Naive thymus-derived CD4-positive, alpha-beta T cell (primary cell): Measurements from ENCODE around the gene ZNF354B. TPM values are rescaled to one million over a fixed set of nuclear protein-coding genes. Genes with fewer than 3 reads are reported as not detected.
A peak's percentile ranks its signal among the peaks of the same experiment; 100 is the strongest.
"Not testable (repeated sequence)": the region's sequence is repeated elsewhere in the genome, so short reads cannot be mapped to it uniquely, and the experiment has no call there.

ENCODE experiments used
- ATAC-seq: fragments of 150-1000 bp; cut with Tn5 transposase; 2 replicates; pipeline ENCODE4 v1.10.0; 2021; ENCODE audit warnings: mild to moderate bottlenecking, moderate library complexity
- CTCF ChIA-PET: fragments of 350-600 bp; sonication (Branson Sonifier 250); formaldehyde crosslinking; loops from one replicate; lab custom pipeline; 2021; ENCODE audit warnings: antibody characterized with exemption; lab: Charles Lee
- POLR2A ChIA-PET: fragments of 350-600 bp; sonication (Branson Sonifier 250); formaldehyde crosslinking; loops from one replicate; lab custom pipeline; 2021; ENCODE audit warnings: antibody characterized with exemption, inconsistent platforms; lab: Charles Lee
- DNase-seq, 9 donors: peaks; one replicate each; pipeline versions ENCODE4 v3.0.0 to v3.0.0-alpha.2; 2020 to 2022; ENCODE audit warnings: mixed read lengths in 1 of 9
- H3K27ac ChIP-seq: one replicate; pipeline ENCODE4 v1.7.0; 2013; ENCODE audit warnings: mild to moderate bottlenecking, low read depth, low read length, moderate library complexity
- H3K27me3 ChIP-seq, 2 donors: one replicate each; pipeline ENCODE4 v1.7.0; 2013; ENCODE audit warnings: low read length in 2 of 2, mild to moderate bottlenecking in 2 of 2, moderate library complexity in 2 of 2; ENCODE audit not compliant: control insufficient read depth in 2 of 2, insufficient read depth in 2 of 2
- H3K36me3 ChIP-seq, 3 experiments: 1 replicate in 2 of 3; 2 replicates in 1 of 3; pipeline ENCODE4 v1.7.0; 2013; ENCODE audit warnings: low read length in 3 of 3, mild to moderate bottlenecking in 3 of 3, moderate library complexity in 1 of 3; ENCODE audit not compliant: insufficient read depth in 3 of 3, control insufficient read depth in 2 of 3
- H3K4me1 ChIP-seq, 2 donors: one replicate each; pipeline ENCODE4 v1.7.0; 2013; ENCODE audit warnings: low read length in 2 of 2, mild to moderate bottlenecking in 2 of 2, moderate library complexity in 1 of 2; ENCODE audit not compliant: control insufficient read depth in 2 of 2, insufficient read depth in 2 of 2
- H3K4me3 ChIP-seq: 2 replicates; pipeline ENCODE4 v1.7.0; 2013; ENCODE audit warnings: mild to moderate bottlenecking, low read length
- H3K9me3 ChIP-seq, 3 experiments: 1 replicate in 2 of 3; 2 replicates in 1 of 3; pipeline ENCODE4 v1.7.0; 2013; ENCODE audit warnings: low read length in 3 of 3; ENCODE audit not compliant: control insufficient read depth in 2 of 3
- H3K27ac Mint-ChIP-seq, 9 donors: one replicate each; pipeline ENCODE4 v1.8.0; 2020 to 2022; ENCODE audit warnings: mixed read lengths in 9 of 9, mild to moderate bottlenecking in 8 of 9, moderate library complexity in 5 of 9, inconsistent platforms in 2 of 9
- H3K27me3 Mint-ChIP-seq, 5 donors: one replicate each; pipeline ENCODE4 v1.8.0; 2021 to 2022; ENCODE audit warnings: mixed read lengths in 5 of 5, mild to moderate bottlenecking in 1 of 5
- H3K36me3 Mint-ChIP-seq, 5 donors: one replicate each; pipeline ENCODE4 v1.8.0; 2020 to 2022; ENCODE audit warnings: mixed read lengths in 5 of 5, mild to moderate bottlenecking in 3 of 5, inconsistent platforms in 1 of 5
- H3K4me1 Mint-ChIP-seq, 7 donors: one replicate each; pipeline ENCODE4 v1.8.0; 2020 to 2022; ENCODE audit warnings: mixed read lengths in 7 of 7, mild to moderate bottlenecking in 3 of 7, inconsistent platforms in 1 of 7
- H3K4me3 Mint-ChIP-seq, 10 donors: one replicate each; pipeline ENCODE4 v1.8.0; 2020 to 2022; ENCODE audit warnings: mild to moderate bottlenecking in 10 of 10, mixed read lengths in 10 of 10, moderate library complexity in 6 of 10, inconsistent platforms in 2 of 10
- H3K9me3 Mint-ChIP-seq, 11 donors: one replicate each; pipeline ENCODE4 v1.8.0; 2020 to 2022; ENCODE audit warnings: mixed read lengths in 11 of 11, mild to moderate bottlenecking in 4 of 11, inconsistent platforms in 1 of 11, moderate library complexity in 1 of 11
- intact Hi-C, 2 donors: fragments of 100-400 bp; cut with micrococcal nuclease; formaldehyde crosslinking; loops; one replicate each; pipeline ENCODE4 v1.15.1; 2023
- polyA plus RNA-seq, 2 donors: library from polyadenylated mRNA; unstranded; fragments of 300-500 nt; fragmentation: Illumina TruSeq; gene quantifications; one replicate each; pipeline ENCODE4 v1.2.3, GENCODE V29; 2021
- total RNA-seq, 6 experiments: library from RNA in 5 of 6; stranded (reverse) in 5 of 6; gene quantifications; 1 replicate in 5 of 6; 2 replicates in 1 of 6; pipeline ENCODE4 v1.2.3 and lab custom pipeline; 2021 to 2026

ZNF354B gene
- total and polyA plus RNA-seq, 7 experiments from 2014 or later: 5.8 to 36.7 (median 13.4) TPM

GRCh38 chr5:178869577-178869976, 9.8 kb downstream of the ZNF354B start:
- H3K4me3 Mint-ChIP-seq: no peak overlapping the region
- intact Hi-C loops: no loop called here
- ATAC-seq: no peak

DNA sequence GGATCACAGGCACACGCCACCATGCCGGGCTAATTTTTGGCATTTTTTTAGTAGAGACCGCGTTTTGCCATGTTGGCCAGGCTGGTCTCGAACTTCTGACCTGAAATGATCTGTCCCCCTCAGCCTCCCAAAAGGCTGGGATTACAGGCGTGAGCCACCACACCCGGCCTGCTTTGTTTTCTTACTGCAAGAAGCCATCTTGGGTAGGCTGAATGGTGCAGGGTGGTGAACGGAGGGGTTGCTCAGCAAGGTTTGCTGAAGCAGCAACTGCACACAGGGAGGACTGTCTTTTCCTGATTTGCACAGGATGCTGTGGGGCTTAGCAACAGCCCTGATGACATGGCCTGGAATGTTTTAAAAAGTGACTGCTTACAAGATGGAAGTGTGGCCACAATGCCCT, 10.7 kb downstream of the ZNF354B start:
- Mint-ChIP-seq H3K36me3 (peaks cover 69 to 99% (median 97%) of the 10 kb centered on the region in 5 donors), H3K27me3 (no peaks in the 10 kb centered on the region), H3K4me1 (peaks cover 0 to 8% (median 6%) of the 10 kb centered on the region in 7 donors), H3K4me3 (no peak overlapping the region), H3K27ac (no peak overlapping the region), H3K9me3 (peaks cover 16 to 81% (median 58%) of the 10 kb centered on the region in 11 donors)
- Histone ChIP-seq H3K4me3 (no peak overlapping the region), H3K36me3 (peaks cover 7 to 93% (median 9%) of the 10 kb centered on the region in 3 experiments), H3K9me3 (peaks cover 0 to 47% (median 6%) of the 10 kb centered on the region in 3 experiments), H3K27ac (no peak overlapping the region), H3K27me3 (no peaks in the 10 kb centered on the region), H3K4me1 (no peaks in the 10 kb centered on the region)
- POLR2A ChIA-PET: no interaction called here
- no peak for DNase-seq
- intact Hi-C loops: no loop called here
- no peak for ATAC-seq
- CTCF ChIA-PET: no interaction called here

More at GRCh38 chr5:178869577-178869976, 9.8 kb downstream of the ZNF354B start:
- H3K27ac Mint-ChIP-seq: no peak overlapping the region
- ChIA-PET POLR2A (no interaction called here), CTCF (no interaction called here)
- Histone ChIP-seq H3K27me3 (no peaks in the 10 kb centered on the region), H3K27ac (no peak overlapping the region), H3K4me3 (no peak overlapping the region), H3K36me3 (peaks cover 3 to 90% (median 4%) of the 10 kb centered on the region in 3 experiments), H3K4me1 (no peaks in the 10 kb centered on the region), H3K9me3 (peaks cover 0 to 39% (median 6%) of the 10 kb centered on the region in 3 experiments)
- peaks cover 0 to 8% (median 6%) of the 10 kb centered on the region in 7 donors for H3K4me1 Mint-ChIP-seq
- H3K27me3 Mint-ChIP-seq: no peaks in the 10 kb centered on the region
- no peak for DNase-seq
- H3K9me3 Mint-ChIP-seq: peaks cover 15 to 72% (median 50%) of the 10 kb centered on the region in 11 donors
- H3K36me3 Mint-ChIP-seq: peaks cover 61 to 99% (median 95%) of the 10 kb centered on the region in 5 donors

GRCh38 chr5:178872302-178872701, 12.5 kb downstream of the ZNF354B start:
- Histone ChIP-seq H3K27ac (no peak overlapping the region), H3K4me1 (no peaks in the 10 kb centered on the region), H3K9me3 (peaks cover 0 to 66% (median 6%) of the 10 kb centered on the region in 3 experiments), H3K4me3 (no peak overlapping the region), H3K36me3 (peaks cover 7 to 93% (median 13%) of the 10 kb centered on the region in 3 experiments), H3K27me3 (no peaks in the 10 kb centered on the region)
- DNase-seq (no peak), ATAC-seq (no peak)
- ChIA-PET CTCF (no interaction called here), POLR2A (no interaction called here)
- Mint-ChIP-seq H3K36me3 (peaks cover 75 to 99% (median 97%) of the 10 kb centered on the region in 5 donors), H3K27me3 (no peaks in the 10 kb centered on the region), H3K4me3 (peak overlapping the region in 1 of 10 donors; percentile 0), H3K4me1 (peaks cover 0 to 8% (median 6%) of the 10 kb centered on the region in 7 donors), H3K27ac (no peak overlapping the region), H3K9me3 (peaks cover 22 to 92% (median 71%) of the 10 kb centered on the region in 11 donors)
- intact Hi-C loops: no loop called here

DNA sequence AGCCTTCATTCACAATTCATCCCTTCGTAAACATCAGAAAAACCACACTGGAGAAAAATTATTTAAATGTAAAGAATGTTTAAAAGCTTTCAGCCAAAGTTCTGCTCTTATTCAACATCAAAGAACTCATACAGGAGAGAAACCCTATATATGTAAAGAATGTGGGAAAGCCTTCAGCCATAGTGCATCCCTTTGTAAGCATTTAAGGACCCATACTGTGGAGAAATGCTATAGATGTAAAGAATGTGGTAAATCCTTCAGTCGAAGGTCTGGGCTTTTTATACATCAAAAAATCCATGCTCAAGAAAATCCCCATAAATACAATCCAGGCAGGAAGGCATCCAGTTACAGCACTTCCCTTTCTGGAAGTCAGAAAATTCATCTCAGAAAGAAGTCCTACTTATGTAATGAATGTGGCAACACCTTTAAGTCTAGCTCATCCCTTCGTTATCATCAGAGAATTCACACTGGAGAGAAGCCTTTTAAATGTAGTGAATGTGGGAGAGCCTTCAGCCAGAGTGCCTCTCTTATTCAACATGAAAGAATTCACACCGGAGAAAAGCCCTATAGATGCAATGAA, 23.5 kb downstream of the ZNF354B start:
- Mint-ChIP-seq H3K9me3 (peaks cover 13 to 97% (median 67%) of the 10 kb centered on the region in 11 donors), H3K36me3 (peaks cover 40 to 89% (median 81%) of the 10 kb centered on the region in 5 donors)
- H3K27ac Mint-ChIP-seq, H3K4me3 Mint-ChIP-seq, intact Hi-C loops, H3K27me3 ChIP-seq, H3K27me3 Mint-ChIP-seq, H3K27ac ChIP-seq, H3K4me1 ChIP-seq, DNase-seq, H3K4me1 Mint-ChIP-seq, ATAC-seq, POLR2A ChIA-PET, H3K4me3 ChIP-seq, CTCF ChIA-PET: not testable (repeated sequence)
- peaks cover 12 to 88% (median 30%) of the 10 kb centered on the region in 3 experiments for H3K36me3 ChIP-seq
- H3K9me3 ChIP-seq: peaks cover 3 to 81% (median 35%) of the 10 kb centered on the region in 3 experiments

GRCh38 chr5:178883815-178884430, 24.2 kb downstream of the ZNF354B start:
- Mint-ChIP-seq H3K9me3 (peaks cover 13 to 97% (median 70%) of the 10 kb centered on the region in 11 donors), H3K4me3 (no peak overlapping the region), H3K4me1 (no peaks in the 10 kb centered on the region), H3K27ac (no peak overlapping the region), H3K36me3 (peaks cover 43 to 90% (median 82%) of the 10 kb centered on the region in 5 donors), H3K27me3 (no peaks in the 10 kb centered on the region)
- no peak overlapping the region for H3K27ac ChIP-seq
- CTCF ChIA-PET: no interaction called here
- no peak for ATAC-seq
- peaks cover 12 to 85% (median 30%) of the 10 kb centered on the region in 3 experiments for H3K36me3 ChIP-seq
- POLR2A ChIA-PET: no interaction called here
- no peak overlapping the region for H3K4me3 ChIP-seq
- no peaks in the 10 kb centered on the region for H3K4me1 ChIP-seq
- H3K27me3 ChIP-seq: no peaks in the 10 kb centered on the region
- DNase-seq: no peak
- peaks cover 7 to 86% (median 35%) of the 10 kb centered on the region in 3 experiments for H3K9me3 ChIP-seq
- intact Hi-C loops: no loop called here

- ChIA-PET POLR2A (interaction anchor here (1.1 to 2.3 kb wide), 2 partner anchors 36 to 164 kb away, joined by 4 to 9 read pairs; partner anchors contain the start of genes ZNF354B and ZNF354C), CTCF (interaction anchor here (0.6 kb wide), 1 partner anchor 164 kb away, joined by 3 read pairs; no protein-coding TSS in a partner anchor)
- peak in 8 of 9 donors; percentile 4 to 26 (median 12) for DNase-seq
- ATAC-seq: peak; percentile 75
- no peaks in the 10 kb centered on the region for H3K4me1 ChIP-seq
- peaks cover 0 to 12% (median 0%) of the 10 kb centered on the region in 3 experiments for H3K9me3 ChIP-seq
- intact Hi-C loops: loop anchor here in 1 of 2 donors (1.0 kb wide), 4 partner anchors 37 to 166 kb away; partner anchors contain the start of genes ZNF354A, ZNF354B, ZNF354C and ZNF879
- peaks cover 0 to 7% (median 5%) of the 10 kb centered on the region in 5 donors for H3K27me3 Mint-ChIP-seq
- peak within 1 kb of the TSS; percentile 47 for H3K4me3 ChIP-seq
- peaks cover 0 to 42% (median 20%) of the 10 kb centered on the region in 5 donors for H3K36me3 Mint-ChIP-seq
- H3K4me3 Mint-ChIP-seq: peak within 1 kb of the TSS; percentile 59 to 93 (median 88)
- H3K27ac ChIP-seq: peak within 1 kb of the TSS; percentile 46
- H3K9me3 Mint-ChIP-seq: peaks cover 0 to 59% (median 20%) of the 10 kb centered on the region in 11 donors
- H3K27ac Mint-ChIP-seq: peak within 1 kb of the TSS in 7 of 9 donors; percentile 32 to 67 (median 56)
- H3K27me3 ChIP-seq: no peaks in the 10 kb centered on the region
- peaks cover 0 to 12% (median 6%) of the 10 kb centered on the region in 7 donors for H3K4me1 Mint-ChIP-seq
- no peaks in the 10 kb centered on the region for H3K36me3 ChIP-seq
Observed at GRCh38 chr5:178895615-178896571, 36.1 kb downstream of the ZNF354B start, which contains the start of gene ZFP2. Gene ZFP2 (plus strand): TSS chr5:178895913. CDS start chr5:178931314, 35,401 bp downstream.
